ENCODE data around the gene OCLN.
"Not testable (repeated sequence)": the region's sequence is repeated elsewhere in the genome, so short reads cannot be mapped to it uniquely, and the experiment has no call there.

Gene OCLN

DNA sequence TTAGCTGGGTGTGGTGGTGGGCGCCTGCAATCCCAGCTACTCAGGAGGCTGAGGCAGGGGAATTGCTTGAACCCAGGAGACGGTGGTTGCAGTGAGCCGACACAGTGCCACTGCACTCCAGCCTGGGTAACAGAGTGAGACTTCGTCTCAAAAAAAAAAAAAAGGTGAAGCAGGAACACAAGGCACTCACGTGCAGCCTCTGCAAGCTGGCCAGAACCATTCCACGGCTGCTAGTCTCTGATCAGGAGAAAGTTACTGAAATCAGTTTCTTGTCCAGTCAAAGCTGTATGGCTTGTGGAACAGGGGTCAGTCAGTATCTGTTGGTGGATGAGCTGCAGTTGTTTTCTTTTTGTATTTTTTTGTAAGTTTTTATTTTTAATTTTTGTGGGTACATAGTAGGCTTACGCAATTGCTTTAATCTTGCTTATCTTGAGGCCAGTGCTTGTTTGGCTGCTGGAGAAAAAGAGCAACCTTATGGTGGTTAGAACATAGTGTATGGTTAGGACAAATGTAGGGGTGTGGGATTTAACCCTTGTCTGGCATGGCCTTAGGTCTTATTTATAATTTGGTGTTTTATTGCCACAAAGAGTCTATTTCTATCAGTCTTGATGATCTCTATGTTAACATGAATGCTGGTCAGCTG lies 34.7 kb downstream of the OCLN start:
- ChIA-PET POLR2A (no interaction called here), CTCF (no interaction called here)
- TF ChIP-seq HDGF (IDR thresholded peaks at IDR 0.05; ENCODE audit: borderline replicate concordance) (no peak), FOXM1 (IDR thresholded peaks at IDR 0.05; ENCODE audit: borderline replicate concordance) (no peak), LEF1 (IDR thresholded peaks at IDR 0.05; ENCODE audit: borderline replicate concordance) (no peak), FOXK2 (IDR thresholded peaks at IDR 0.05) (no peak), FOXA1 (IDR thresholded peaks at IDR 0.05) (no peak), L3MBTL2 (conservative IDR thresholded peaks at IDR 0.05) (no peak), ELF4 (IDR thresholded peaks at IDR 0.05) (no peak), TARDBP (IDR thresholded peaks at IDR 0.05) (no peak), BHLHE40 (IDR thresholded peaks at IDR 0.05; ENCODE audit: borderline replicate concordance) (no peak), NFRKB (IDR thresholded peaks at IDR 0.05) (no peak), CTBP1 (IDR thresholded peaks at IDR 0.05; ENCODE audit: borderline replicate concordance) (no peak), ARNT (IDR thresholded peaks at IDR 0.05) (no peak)
- no peak for DNase-seq (ENCODE audit: extremely low spot score)

- no peak for DNase-seq (ENCODE audit: extremely low spot score)
- CTCF ChIA-PET: no interaction called here
- TF ChIP-seq LEF1 (IDR thresholded peaks at IDR 0.05; ENCODE audit: borderline replicate concordance) (no peak), TARDBP (IDR thresholded peaks at IDR 0.05) (no peak), NFRKB (IDR thresholded peaks at IDR 0.05) (no peak), BHLHE40 (IDR thresholded peaks at IDR 0.05; ENCODE audit: borderline replicate concordance) (no peak)
- POLR2A ChIA-PET: interaction anchor here (0.9 kb wide), 1 partner anchor 35 kb away, joined by 4 read pairs; no protein-coding TSS in a partner anchor
Observed at GRCh38 chr5:69528035-69528434, 35.4 kb downstream of the OCLN start.

DNA sequence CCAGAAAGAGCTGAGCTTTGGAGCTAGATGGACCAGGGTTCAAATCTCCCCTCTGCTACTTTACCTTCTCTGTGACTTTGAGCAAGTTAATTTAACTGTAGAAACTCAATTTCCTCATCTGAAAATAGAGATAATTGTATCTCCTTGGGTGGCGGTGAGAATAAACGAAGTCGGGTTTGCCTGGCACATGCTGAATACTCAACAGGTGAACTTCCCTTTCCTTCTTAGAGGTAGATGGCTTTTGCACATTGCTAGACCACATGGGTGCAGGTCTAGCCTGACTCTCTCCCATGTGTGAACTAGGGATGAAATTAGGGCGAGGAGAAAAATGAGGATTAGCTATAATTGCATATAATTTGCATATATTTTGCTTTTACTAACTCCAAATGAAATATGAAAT lies 36.0 kb downstream of the OCLN start:
- TF ChIP-seq CTBP1 (IDR thresholded peaks at IDR 0.05; ENCODE audit: borderline replicate concordance) (no peak), ELF4 (IDR thresholded peaks at IDR 0.05) (no peak), FOXM1 (IDR thresholded peaks at IDR 0.05; ENCODE audit: borderline replicate concordance) (no peak), FOXA1 (IDR thresholded peaks at IDR 0.05) (no peak), SP1 (IDR thresholded peaks at IDR 0.05) (no peak), L3MBTL2 (conservative IDR thresholded peaks at IDR 0.05) (no peak), NFRKB (IDR thresholded peaks at IDR 0.05) (no peak), SUZ12 (IDR thresholded peaks at IDR 0.05) (no peak), LEF1 (IDR thresholded peaks at IDR 0.05; ENCODE audit: borderline replicate concordance) (no peak), ZNF384 (IDR thresholded peaks at IDR 0.05) (no peak), HDGF (IDR thresholded peaks at IDR 0.05; ENCODE audit: borderline replicate concordance) (no peak), ARNT (IDR thresholded peaks at IDR 0.05) (no peak), TARDBP (IDR thresholded peaks at IDR 0.05) (no peak), FOXK2 (IDR thresholded peaks at IDR 0.05) (no peak), BHLHE40 (IDR thresholded peaks at IDR 0.05; ENCODE audit: borderline replicate concordance) (no peak)
- TF ChIP-seq, protein P1, sequence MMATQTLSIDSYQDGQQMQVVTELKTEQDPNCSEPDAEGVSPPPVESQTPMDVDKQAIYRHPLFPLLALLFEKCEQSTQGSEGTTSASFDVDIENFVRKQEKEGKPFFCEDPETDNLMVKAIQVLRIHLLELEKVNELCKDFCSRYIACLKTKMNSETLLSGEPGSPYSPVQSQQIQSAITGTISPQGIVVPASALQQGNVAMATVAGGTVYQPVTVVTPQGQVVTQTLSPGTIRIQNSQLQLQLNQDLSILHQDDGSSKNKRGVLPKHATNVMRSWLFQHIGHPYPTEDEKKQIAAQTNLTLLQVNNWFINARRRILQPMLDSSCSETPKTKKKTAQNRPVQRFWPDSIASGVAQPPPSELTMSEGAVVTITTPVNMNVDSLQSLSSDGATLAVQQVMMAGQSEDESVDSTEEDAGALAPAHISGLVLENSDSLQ (IDR thresholded peaks at IDR 0.05): no peak
- no peak for DNase-seq (ENCODE audit: extremely low spot score)
- ChIA-PET CTCF (interaction anchor here (0.6 kb wide), 1 partner anchor 32 kb away, joined by 6 read pairs; no protein-coding TSS in a partner anchor), POLR2A (interaction anchor here (0.9 kb wide), 1 partner anchor 35 kb away, joined by 4 read pairs; no protein-coding TSS in a partner anchor)

- TF ChIP-seq HDGF (IDR thresholded peaks at IDR 0.05; ENCODE audit: borderline replicate concordance) (no peak), FOXK2 (IDR thresholded peaks at IDR 0.05) (no peak), CTBP1 (IDR thresholded peaks at IDR 0.05; ENCODE audit: borderline replicate concordance) (no peak), BHLHE40 (IDR thresholded peaks at IDR 0.05; ENCODE audit: borderline replicate concordance) (no peak), FOXM1 (IDR thresholded peaks at IDR 0.05; ENCODE audit: borderline replicate concordance) (no peak), TARDBP (IDR thresholded peaks at IDR 0.05) (no peak), SUZ12 (IDR thresholded peaks at IDR 0.05) (no peak), FOXA1 (IDR thresholded peaks at IDR 0.05) (no peak), SP1 (IDR thresholded peaks at IDR 0.05) (no peak), ZNF384 (IDR thresholded peaks at IDR 0.05) (no peak), L3MBTL2 (conservative IDR thresholded peaks at IDR 0.05) (no peak), NFRKB (IDR thresholded peaks at IDR 0.05) (no peak), ELF4 (IDR thresholded peaks at IDR 0.05) (no peak), LEF1 (IDR thresholded peaks at IDR 0.05; ENCODE audit: borderline replicate concordance) (no peak), ARNT (IDR thresholded peaks at IDR 0.05) (no peak)
- TF ChIP-seq, protein P1 (IDR thresholded peaks at IDR 0.05): no peak
- no peak for DNase-seq (ENCODE audit: extremely low spot score)
- ChIA-PET POLR2A (interaction anchor here (0.6 kb wide), 1 partner anchor 105 kb away, joined by 3 read pairs; no protein-coding TSS in a partner anchor), CTCF (interaction anchor here (0.7 kb wide), 1 partner anchor 12 kb away, joined by 3 read pairs; no protein-coding TSS in a partner anchor)
Observed at GRCh38 chr5:69530561-69531405, 38.2 kb downstream of the OCLN start.

GRCh38 chr5:69531406-69531801 lies 38.8 kb downstream of the OCLN start:
- ChIA-PET POLR2A (interaction anchor here (0.6 kb wide), 1 partner anchor 106 kb away, joined by 3 read pairs; no protein-coding TSS in a partner anchor), CTCF (interaction anchor here (0.7 kb wide), 1 partner anchor 12 kb away, joined by 3 read pairs; no protein-coding TSS in a partner anchor)
- DNase-seq (ENCODE audit: extremely low spot score): no peak
- TF ChIP-seq, protein P1 (IDR thresholded peaks at IDR 0.05): no peak
- TF ChIP-seq ELF4 (IDR thresholded peaks at IDR 0.05) (no peak), BHLHE40 (IDR thresholded peaks at IDR 0.05; ENCODE audit: borderline replicate concordance) (no peak), HDGF (IDR thresholded peaks at IDR 0.05; ENCODE audit: borderline replicate concordance) (no peak), FOXM1 (IDR thresholded peaks at IDR 0.05; ENCODE audit: borderline replicate concordance) (no peak), SUZ12 (IDR thresholded peaks at IDR 0.05) (no peak), SP1 (IDR thresholded peaks at IDR 0.05) (no peak), ZNF384 (IDR thresholded peaks at IDR 0.05) (no peak), NFRKB (IDR thresholded peaks at IDR 0.05) (no peak), ARNT (IDR thresholded peaks at IDR 0.05) (no peak), TARDBP (IDR thresholded peaks at IDR 0.05) (no peak), L3MBTL2 (conservative IDR thresholded peaks at IDR 0.05) (no peak), FOXA1 (IDR thresholded peaks at IDR 0.05) (no peak), LEF1 (IDR thresholded peaks at IDR 0.05; ENCODE audit: borderline replicate concordance) (no peak), FOXK2 (IDR thresholded peaks at IDR 0.05) (no peak), CTBP1 (IDR thresholded peaks at IDR 0.05; ENCODE audit: borderline replicate concordance) (no peak)

GRCh38 chr5:69537911-69538310 lies 45.3 kb downstream of the OCLN start:
- CTCF ChIA-PET; DNase-seq (ENCODE audit: extremely low spot score); POLR2A ChIA-PET: not testable (repeated sequence)

DNA sequence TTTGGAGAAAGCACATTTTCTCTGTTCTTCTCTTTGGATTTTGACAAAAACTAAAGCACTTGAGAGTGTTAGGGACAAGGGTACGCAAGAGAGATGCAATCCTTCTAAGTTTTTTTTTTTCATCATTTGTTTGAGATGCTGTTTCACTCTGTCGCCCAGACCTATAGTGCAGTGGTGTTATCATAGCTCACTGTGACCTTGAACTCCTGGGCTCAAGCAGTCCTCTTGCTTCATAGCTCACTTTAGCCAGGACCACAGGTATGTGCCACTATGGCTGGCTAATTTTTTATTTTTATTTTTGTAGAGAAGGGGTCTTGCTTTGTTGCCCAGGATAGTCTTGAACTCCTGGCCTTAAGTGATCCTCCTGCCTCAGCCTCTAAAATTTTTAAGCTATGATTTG lies 46.1 kb downstream of the OCLN start:
- CTCF ChIA-PET; POLR2A ChIA-PET; DNase-seq (ENCODE audit: extremely low spot score): not testable (repeated sequence)

- DNase-seq (ENCODE audit: extremely low spot score); POLR2A ChIA-PET: not testable (repeated sequence)
Observed at GRCh38 chr5:69541347-69541746, 48.8 kb downstream of the OCLN start.

More at GRCh38 chr5:69541347-69541746, 48.8 kb downstream of the OCLN start:
- CTCF ChIA-PET: not testable (repeated sequence)
